GM19099 (cell line): ENCODE data around the gene ACYP2.

ENCODE experiments used
- POLR2A ChIP-seq: IDR thresholded peaks from 3 replicates; pipeline ENCODE4 v1.6.1; 2011; ENCODE audit warnings: low read depth; ENCODE audit not compliant: insufficient read length; ENCODE audit errors: extremely low read depth

ACYP2 gene

DNA sequence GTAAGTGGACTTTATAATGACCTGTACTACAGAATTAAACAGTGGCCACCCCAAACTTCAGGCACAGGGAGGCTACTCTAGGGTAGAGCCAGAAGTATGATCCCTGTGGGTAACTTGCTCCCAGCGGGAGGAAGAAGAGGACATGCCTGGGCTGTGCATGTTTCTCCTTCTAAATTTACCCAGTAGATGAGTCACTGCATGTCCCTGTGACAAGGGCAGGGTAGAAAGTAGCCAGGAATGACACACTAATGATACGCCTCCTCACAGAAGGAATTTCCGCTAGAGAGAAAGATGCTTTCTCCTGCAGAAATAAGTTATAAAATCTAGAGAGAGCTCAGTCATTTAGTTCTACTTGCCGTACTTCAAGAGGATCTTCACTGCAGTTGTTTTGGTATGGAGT is 7.5 kb downstream of the ACYP2 start:
- TF ChIP-seq POLR2A: no peak

GRCh38 chr2:54133056-54133455 is 17.6 kb downstream of the ACYP2 start:
- no peak for TF ChIP-seq POLR2A

DNA sequence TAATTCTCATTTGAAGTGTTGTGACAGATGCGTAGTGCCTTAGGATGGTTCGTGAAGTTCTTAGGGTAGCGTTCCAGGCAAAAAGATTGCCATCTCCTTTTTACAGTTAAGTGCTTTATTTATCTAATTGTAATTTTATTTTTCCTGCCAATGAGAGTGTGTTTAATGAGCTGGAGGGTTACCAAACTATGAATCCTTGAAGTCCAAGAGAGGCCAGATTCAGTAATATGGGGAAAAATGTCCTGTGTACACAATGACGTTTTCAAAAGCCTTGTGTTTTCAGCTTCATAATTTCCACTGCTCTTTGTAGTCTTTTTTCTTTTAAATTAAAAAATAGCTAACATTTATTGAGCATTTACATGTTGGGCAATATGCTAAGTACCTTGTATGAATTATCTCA is 23.8 kb downstream of the ACYP2 start:
- TF ChIP-seq POLR2A: no peak

DNA sequence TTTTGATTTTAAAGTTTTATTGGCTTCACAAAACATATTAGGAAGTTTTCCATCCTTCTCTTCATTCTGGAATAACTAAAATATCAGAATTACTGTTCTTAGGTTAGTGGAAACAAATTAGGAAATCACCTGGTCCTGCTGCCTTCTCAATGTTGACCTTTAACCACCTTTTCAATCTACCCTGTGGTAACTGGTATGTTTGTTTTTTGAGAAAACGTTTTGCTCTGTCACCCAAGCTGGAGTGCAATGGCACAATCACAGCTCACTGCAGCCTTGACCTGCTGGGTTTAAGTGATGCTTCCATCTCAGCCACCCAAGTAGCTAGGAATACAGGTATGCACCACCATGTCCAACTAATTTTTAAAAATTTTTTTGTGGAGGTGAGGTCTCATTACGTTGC is 28.4 kb downstream of the ACYP2 start:
- no peak for TF ChIP-seq POLR2A

DNA sequence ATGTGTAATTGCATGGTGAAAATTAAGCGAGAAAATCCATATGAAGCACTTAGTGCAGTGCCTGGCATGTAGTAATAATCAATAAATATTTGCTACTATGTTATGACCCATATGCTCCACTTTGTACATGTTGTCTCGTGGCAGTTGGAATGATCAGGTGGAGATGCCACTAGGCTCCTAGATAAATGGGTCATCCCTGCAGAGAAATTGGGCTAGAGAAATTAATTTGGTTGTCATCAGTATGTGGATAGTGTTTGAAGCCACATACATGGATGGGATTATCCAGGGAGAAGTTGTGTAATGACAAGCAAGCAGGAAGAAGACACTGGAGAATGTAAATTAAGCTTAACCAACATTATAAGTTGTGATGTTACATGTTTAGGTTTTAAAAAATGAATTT is 33.0 kb downstream of the ACYP2 start:
- TF ChIP-seq POLR2A: no peak

DNA sequence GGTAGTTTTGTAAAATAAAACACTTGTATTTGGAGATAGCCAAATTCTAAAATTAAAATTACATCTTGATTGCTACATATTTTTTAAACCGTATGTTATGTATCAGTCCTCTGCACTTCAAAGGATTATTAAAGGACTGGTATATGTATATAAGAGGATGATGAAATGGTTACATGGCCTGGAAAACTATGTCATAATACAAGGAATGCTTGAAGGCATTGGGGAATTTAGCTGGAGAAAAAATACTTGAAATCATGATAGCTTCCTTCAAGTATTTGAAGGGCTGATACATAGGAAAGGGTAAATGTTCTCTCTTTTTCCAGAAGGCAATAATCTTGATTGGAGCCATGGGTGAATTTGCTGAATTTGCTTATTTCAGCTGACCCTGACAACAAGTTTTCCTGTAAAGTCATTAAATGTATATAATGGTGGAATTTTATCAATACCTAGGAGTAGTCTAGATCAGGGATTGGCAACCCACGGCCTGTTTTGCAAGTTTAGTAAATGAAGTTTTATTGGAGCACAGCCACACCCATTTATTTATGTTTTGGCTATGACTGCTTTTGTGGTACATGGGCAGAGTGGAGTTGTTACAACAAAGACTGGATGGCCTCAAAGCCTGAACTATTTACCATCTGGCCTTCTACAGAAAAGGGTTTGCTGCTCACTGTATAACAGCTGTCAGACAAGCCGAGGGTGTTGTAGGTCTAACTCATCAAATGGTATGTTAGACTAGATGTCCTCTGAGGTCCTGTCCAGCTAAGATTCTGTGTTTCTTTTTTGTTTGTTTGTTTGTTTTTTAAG is 34.4 kb downstream of the ACYP2 start:
- TF ChIP-seq POLR2A: no peak

DNA sequence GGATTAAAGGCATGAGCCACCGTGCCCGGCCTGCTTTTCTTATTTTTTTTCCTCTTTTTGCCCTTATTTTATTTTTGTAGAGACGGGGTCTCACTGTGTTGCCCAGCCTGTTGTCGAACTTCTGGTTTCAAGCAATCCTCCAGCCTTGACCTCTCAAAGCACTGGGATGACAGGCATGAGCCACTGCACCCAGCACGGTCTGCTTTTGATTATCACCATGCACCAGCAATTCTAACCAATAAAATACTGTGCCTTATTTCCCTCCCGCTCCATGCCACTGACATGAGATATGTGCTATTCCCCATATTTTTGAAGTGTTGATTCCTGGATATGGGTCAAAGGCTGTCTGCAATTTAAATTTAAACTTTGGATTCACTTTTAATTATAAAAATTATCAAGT is 42.9 kb downstream of the ACYP2 start:
- TF ChIP-seq POLR2A: no peak

DNA sequence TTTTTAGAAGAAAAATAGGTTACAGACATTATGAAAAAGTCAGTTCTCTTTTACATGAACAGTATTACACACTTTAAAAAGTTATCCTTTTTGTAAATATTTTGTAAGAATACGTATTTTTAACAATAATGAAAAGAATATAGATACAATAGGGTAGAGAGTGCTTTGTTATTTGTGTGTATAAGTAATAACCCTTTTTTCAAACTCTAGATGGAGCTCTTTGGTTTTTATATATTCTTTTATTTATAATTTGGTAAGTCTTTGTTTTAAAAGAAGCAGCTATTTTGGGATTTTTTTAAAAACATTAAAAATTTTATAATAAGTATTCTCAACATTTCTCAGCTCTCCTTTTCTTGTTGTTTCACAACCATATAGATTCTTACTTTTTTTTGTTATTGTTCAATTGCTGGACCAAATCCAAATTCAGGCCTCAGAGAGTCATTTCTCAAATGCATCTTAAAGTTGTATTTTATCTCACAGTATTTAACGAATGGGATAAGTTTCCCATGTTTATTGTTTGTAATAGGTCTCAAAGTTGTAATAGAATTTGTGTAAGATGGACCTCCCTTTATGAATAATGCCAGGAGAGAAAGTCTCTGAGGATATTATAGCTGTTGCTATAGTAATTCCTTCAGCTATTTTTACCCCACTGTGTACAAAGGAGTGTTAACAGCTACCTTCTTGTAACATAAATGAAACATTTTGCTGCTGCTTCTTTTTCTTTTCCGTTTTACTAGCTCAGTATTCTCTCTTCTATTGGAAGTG is 46.4 kb downstream of the ACYP2 start:
- no peak for TF ChIP-seq POLR2A

- no peak for TF ChIP-seq POLR2A
Measured at GRCh38 chr2:54164106-54164505, 48.7 kb downstream of the ACYP2 start.

DNA sequence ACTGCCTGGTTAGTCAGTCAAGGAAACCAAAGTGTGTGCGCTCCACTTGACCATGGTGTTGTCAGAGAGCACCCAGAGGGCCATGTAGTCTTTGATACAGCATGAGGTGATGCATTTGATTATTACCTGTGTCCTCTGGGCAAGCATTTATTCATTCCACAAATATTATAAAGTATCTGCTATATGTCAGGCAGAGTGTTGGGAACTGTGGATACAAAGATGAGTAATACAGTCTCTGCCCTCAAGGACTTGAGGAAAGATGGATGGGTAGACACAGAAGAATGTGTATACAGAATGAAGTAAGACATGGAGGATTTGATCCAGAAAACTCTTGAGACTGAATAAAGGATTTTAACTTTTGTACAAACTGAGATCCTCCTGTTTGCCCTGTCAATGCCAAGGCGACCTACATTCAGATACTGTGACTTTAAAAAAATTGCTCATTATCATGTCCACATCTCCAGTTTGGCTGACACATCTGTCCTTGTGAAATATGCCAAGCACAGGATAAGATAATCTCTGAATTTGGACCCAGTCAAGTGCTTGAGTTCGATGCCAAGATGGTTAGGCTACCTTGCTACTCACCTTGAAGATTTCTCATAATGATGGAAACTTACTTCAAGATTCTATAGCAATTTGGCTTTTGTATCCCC is 50.8 kb downstream of the ACYP2 start:
- TF ChIP-seq POLR2A: no peak

DNA sequence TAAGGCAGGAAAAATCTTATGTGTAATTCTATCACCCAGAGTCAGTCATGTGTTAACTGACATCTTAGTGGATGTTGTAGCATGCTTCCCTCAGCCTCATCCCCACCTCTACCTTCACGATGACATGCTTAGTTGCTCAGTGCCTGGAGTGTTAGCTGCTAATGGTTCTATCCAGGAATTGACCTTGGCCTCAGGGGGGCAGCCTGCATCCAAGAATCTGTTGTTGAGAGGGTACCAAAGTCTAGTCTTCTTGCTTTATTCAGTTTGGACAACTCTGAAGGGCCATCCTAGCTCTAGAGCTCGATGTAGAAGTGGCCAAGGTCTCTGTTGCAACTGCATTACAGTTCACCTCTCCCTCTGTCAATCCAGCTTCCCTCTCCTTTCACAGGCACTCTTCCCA is 61.2 kb downstream of the ACYP2 start:
- TF ChIP-seq POLR2A: no peak

- no peak for TF ChIP-seq POLR2A
Measured at GRCh38 chr2:54183281-54183680, 67.9 kb downstream of the ACYP2 start.

GRCh38 chr2:54183972-54184371 is 68.6 kb downstream of the ACYP2 start:
- no peak for TF ChIP-seq POLR2A

DNA sequence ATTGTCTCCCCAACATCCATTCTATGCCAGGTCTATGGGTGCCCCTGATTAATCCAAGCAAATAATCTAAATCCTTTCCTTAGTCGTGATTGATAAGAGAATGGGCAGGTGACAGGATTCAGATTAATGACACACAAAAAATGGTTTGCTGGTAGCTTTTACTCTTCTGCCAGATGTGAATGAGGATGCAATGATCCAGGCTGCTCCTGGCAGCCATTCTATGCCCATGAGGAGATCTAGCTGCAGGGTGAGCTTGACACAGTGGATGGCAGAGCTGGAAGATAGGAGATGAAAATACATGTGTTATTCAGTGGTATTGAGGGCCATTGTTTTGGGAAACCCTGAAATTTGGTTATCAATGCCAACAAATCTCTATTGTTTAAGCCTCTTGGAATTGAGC is 69.7 kb downstream of the ACYP2 start:
- no peak for TF ChIP-seq POLR2A

GRCh38 chr2:54187331-54187730 is 71.9 kb downstream of the ACYP2 start:
- no peak for TF ChIP-seq POLR2A

GRCh38 chr2:54189539-54189938 is 74.1 kb downstream of the ACYP2 start:
- TF ChIP-seq POLR2A: no peak
